DOHH2 (cell line): ENCODE measurements around the gene VANGL1.

ENCODE experiments used
- H3F3A ChIP-seq: fragments of 200-600 bp; sonication (generic), shearing (Covaris generic); 2 replicates; pipeline ENCODE4 v1.6.0; 2016; ENCODE audit warnings: antibody characterized with exemption, mild to moderate bottlenecking; ENCODE audit not compliant: control insufficient read depth, insufficient read depth
- H3K27ac ChIP-seq: fragments of 200-600 bp; sonication (generic); 2 replicates; pipeline ENCODE4 v1.5.1; 2014; ENCODE audit warnings: low read depth, mild to moderate bottlenecking, low read length, moderate library complexity
- H3K27me3 ChIP-seq: fragments of 200-600 bp; sonication (generic); 2 replicates; pipeline ENCODE4 v1.6.1; 2014; ENCODE audit warnings: mild to moderate bottlenecking, low read length, mixed read lengths; ENCODE audit not compliant: control insufficient read depth
- H3K36me3 ChIP-seq: fragments of 200-600 bp; sonication (generic); 2 replicates; pipeline ENCODE4 v1.6.1; 2014; ENCODE audit warnings: mild to moderate bottlenecking, low read length, moderate library complexity, mixed read lengths; ENCODE audit not compliant: control insufficient read depth
- H3K4me1 ChIP-seq: fragments of 200-600 bp; sonication (generic); 2 replicates; pipeline ENCODE4 v1.6.1; 2014; ENCODE audit warnings: mild to moderate bottlenecking, low read length, mixed read lengths; ENCODE audit not compliant: control insufficient read depth
- H3K4me2 ChIP-seq: fragments of 200-600 bp; sonication (generic); 2 replicates; pipeline ENCODE4 v1.6.0; 2014; ENCODE audit warnings: mild to moderate bottlenecking, low read length, moderate library complexity
- H3K4me3 ChIP-seq: fragments of 200-600 bp; sonication (generic); 2 replicates; pipeline ENCODE4 v1.5.1; 2014; ENCODE audit warnings: mild to moderate bottlenecking, low read length, mixed read lengths
- H3K79me2 ChIP-seq: fragments of 200-600 bp; sonication (generic); 2 replicates; pipeline ENCODE4 v1.6.1; 2014; ENCODE audit warnings: mild to moderate bottlenecking, low read length, mixed read lengths; ENCODE audit not compliant: control insufficient read depth
- H3K9me2 ChIP-seq: fragments of 200-600 bp; sonication (generic); replicated peaks from 2 replicates; pipeline ENCODE4 v1.6.1; 2014; ENCODE audit warnings: mild to moderate bottlenecking, low read length, mixed read lengths; ENCODE audit not compliant: control insufficient read depth
- H3K9me3 ChIP-seq: fragments of 200-600 bp; sonication (generic); 2 replicates; pipeline ENCODE4 v1.6.1; 2014; ENCODE audit warnings: antibody characterized with exemption, low read length, mixed read lengths; ENCODE audit not compliant: control insufficient read depth, insufficient read depth
- H4K20me1 ChIP-seq: fragments of 200-600 bp; sonication (generic); 2 replicates; pipeline ENCODE4 v1.6.0; 2014; ENCODE audit warnings: low read depth, mild to moderate bottlenecking, antibody characterized with exemption, low read length, moderate library complexity; ENCODE audit not compliant: control insufficient read depth, insufficient read depth
- CTCF ChIP-seq: fragments of 200-600 bp; sonication (generic); IDR thresholded peaks from one replicate; pipeline ENCODE4 v1.5.1; 2014; ENCODE audit warnings: antibody characterized with exemption, mild to moderate bottlenecking, low read depth, low read length; ENCODE audit not compliant: poor library complexity, severe bottlenecking
- EZH2phosphoT487 ChIP-seq: fragments of 200-600 bp; sonication (generic); IDR thresholded peaks from 2 replicates; pipeline ENCODE4 v1.6.1; 2017; ENCODE audit warnings: borderline replicate concordance, mild to moderate bottlenecking, antibody characterized with exemption, low read length, moderate library complexity, mixed read lengths

VANGL1 gene

GRCh38 chr1:115692224-115692623 lies 50.5 kb downstream of the VANGL1 start:
- H3K4me2 ChIP-seq = no peak overlapping the region
- no peaks in the 10 kb centered on the region for H3K9me2 ChIP-seq
- TF ChIP-seq EZH2phosphoT487 = no peak
- TF ChIP-seq CTCF = no peak
- H3K79me2 ChIP-seq = no peaks in the 10 kb centered on the region
- no peaks in the 10 kb centered on the region for H3K4me1 ChIP-seq
- H3K36me3 ChIP-seq = no peaks in the 10 kb centered on the region
- no peak overlapping the region for H3K4me3 ChIP-seq
- no peaks in the 10 kb centered on the region for H3K27me3 ChIP-seq
- H3K9me3 ChIP-seq = no peaks in the 10 kb centered on the region
- H3F3A ChIP-seq = no peaks in the 10 kb centered on the region
- no peaks in the 10 kb centered on the region for H4K20me1 ChIP-seq
- no peak overlapping the region for H3K27ac ChIP-seq

DNA sequence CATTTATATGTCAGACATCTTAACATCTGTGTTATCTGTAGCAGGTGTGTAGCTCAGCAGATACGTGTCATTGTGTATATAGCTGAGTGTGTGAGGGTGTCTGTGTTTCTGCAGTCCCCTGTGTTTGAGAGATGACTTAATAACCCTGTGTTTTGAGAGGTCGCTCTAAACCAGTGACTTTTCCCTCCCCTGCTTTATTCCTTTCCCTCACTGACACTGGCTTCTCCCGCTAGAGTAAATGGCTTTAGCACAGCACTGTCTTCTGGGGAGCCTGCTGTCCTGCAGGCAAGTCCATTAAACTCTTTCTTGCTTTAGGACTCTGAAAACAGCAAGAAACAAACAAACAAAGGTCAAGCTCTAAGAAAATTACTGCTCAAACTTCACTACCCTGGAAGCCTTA lies 53.0 kb downstream of the VANGL1 start:
- no peak overlapping the region for H3K4me3 ChIP-seq
- H3K4me2 ChIP-seq = no peak overlapping the region
- no peaks in the 10 kb centered on the region for H3K79me2 ChIP-seq
- H3K9me3 ChIP-seq = no peaks in the 10 kb centered on the region
- no peaks in the 10 kb centered on the region for H4K20me1 ChIP-seq
- H3K36me3 ChIP-seq = no peaks in the 10 kb centered on the region
- H3K9me2 ChIP-seq = no peaks in the 10 kb centered on the region
- H3K27ac ChIP-seq = no peak overlapping the region
- TF ChIP-seq EZH2phosphoT487 (no peak), CTCF (no peak)
- no peaks in the 10 kb centered on the region for H3F3A ChIP-seq
- H3K27me3 ChIP-seq = peaks cover 4% of the 10 kb centered on the region; the same call in 1 of the 2 replicates
- no peaks in the 10 kb centered on the region for H3K4me1 ChIP-seq

DNA sequence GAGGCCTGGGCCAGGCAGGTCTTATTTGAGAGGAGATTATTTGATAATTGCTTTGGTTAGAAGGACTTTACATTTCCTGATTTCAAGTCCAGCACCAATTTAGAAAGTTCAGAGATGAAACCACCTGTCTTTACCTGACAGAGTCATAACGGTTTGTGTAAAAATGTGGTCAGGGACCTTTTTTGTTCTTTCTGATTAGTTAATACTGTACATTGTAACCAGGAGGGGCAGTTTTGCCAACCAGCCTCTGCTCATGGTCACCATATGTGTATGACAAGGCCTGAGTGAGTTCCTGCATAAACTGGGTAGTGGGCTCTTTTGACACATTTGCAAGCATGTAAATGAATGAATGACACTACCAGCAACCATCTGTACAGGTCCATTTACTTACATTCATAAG lies 55.8 kb downstream of the VANGL1 start:
- no peaks in the 10 kb centered on the region for H3K79me2 ChIP-seq
- no peak for TF ChIP-seq EZH2phosphoT487
- no peak for TF ChIP-seq CTCF
- no peaks in the 10 kb centered on the region for H3F3A ChIP-seq
- H3K9me2 ChIP-seq = no peaks in the 10 kb centered on the region
- no peaks in the 10 kb centered on the region for H3K4me1 ChIP-seq
- H3K27ac ChIP-seq = no peak overlapping the region
- H3K4me2 ChIP-seq = no peak overlapping the region
- H4K20me1 ChIP-seq = no peaks in the 10 kb centered on the region
- H3K4me3 ChIP-seq = no peak overlapping the region
- H3K36me3 ChIP-seq = no peaks in the 10 kb centered on the region
- H3K9me3 ChIP-seq = no peaks in the 10 kb centered on the region
- peaks cover 7% of the 10 kb centered on the region; the same call in 1 of the 2 replicates for H3K27me3 ChIP-seq

- Histone ChIP-seq H3K9me2 (no peaks in the 10 kb centered on the region), H4K20me1 (no peaks in the 10 kb centered on the region), H3K4me3 (no peak overlapping the region), H3K9me3 (no peaks in the 10 kb centered on the region), H3K4me1 (no peaks in the 10 kb centered on the region), H3K36me3 (no peaks in the 10 kb centered on the region), H3K27me3 (peaks cover 7% of the 10 kb centered on the region; the same call in 1 of the 2 replicates), H3K27ac (no peak overlapping the region), H3K4me2 (no peak overlapping the region), H3F3A (no peaks in the 10 kb centered on the region), H3K79me2 (no peaks in the 10 kb centered on the region)
- TF ChIP-seq CTCF (no peak), EZH2phosphoT487 (no peak)
These were observed 59.3 kb downstream of the VANGL1 start for GRCh38 chr1:115701090-115701489.
